Measurements from ENCODE around the gene EZH2.

The EZH2 gene

DNA sequence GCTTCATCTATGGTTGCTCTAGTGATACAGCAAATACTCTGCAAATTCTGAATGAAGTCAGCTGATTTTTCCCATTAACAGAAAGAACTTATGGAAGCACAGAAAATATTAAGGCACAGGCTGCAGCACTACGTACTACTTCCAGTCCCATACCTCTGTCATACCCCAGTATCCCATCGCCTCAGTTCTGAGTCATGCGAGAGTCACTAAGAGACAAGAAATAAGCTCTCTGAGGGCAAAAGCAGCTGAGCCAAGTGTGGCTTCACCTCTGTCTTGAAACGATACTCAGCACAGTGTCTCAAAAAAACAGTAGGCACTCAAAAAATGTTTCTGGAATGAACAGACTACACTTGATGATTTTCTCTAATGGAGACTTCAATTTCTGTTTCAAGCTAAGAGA is 48.2 kb downstream of the EZH2 start:
- TF ChIP-seq ZFP3 (CRISPR knock-in tag; IDR thresholded peaks at IDR 0.05) (no peak), ISL1 (CRISPR knock-in tag; IDR thresholded peaks at IDR 0.05) (no peak), TOX (CRISPR knock-in tag; IDR thresholded peaks at IDR 0.05; ENCODE audit: borderline replicate concordance) (no peak), ZC3H10 (CRISPR knock-in tag; IDR thresholded peaks at IDR 0.05) (no peak), OSR1 (CRISPR knock-in tag; IDR thresholded peaks at IDR 0.05) (no peak), PPARA (CRISPR knock-in tag; IDR thresholded peaks at IDR 0.05; ENCODE audit: borderline replicate concordance) (no peak), ZNF70 (CRISPR knock-in tag; IDR thresholded peaks at IDR 0.05) (no peak), ZFP30 (CRISPR knock-in tag; IDR thresholded peaks at IDR 0.05) (no peak), GLIS3 (CRISPR knock-in tag; IDR thresholded peaks at IDR 0.05) (no peak)
- TF ChIP-seq, protein P1, sequence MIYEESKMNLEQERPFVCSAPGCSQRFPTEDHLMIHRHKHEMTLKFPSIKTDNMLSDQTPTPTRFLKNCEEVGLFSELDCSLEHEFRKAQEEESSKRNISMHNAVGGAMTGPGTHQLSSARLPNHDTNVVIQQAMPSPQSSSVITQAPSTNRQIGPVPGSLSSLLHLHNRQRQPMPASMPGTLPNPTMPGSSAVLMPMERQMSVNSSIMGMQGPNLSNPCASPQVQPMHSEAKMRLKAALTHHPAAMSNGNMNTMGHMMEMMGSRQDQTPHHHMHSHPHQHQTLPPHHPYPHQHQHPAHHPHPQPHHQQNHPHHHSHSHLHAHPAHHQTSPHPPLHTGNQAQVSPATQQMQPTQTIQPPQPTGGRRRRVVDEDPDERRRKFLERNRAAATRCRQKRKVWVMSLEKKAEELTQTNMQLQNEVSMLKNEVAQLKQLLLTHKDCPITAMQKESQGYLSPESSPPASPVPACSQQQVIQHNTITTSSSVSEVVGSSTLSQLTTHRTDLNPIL (CRISPR knock-in tag; IDR thresholded peaks at IDR 0.05; ENCODE audit: low read depth), result no peak
- TF ChIP-seq, protein P2, sequence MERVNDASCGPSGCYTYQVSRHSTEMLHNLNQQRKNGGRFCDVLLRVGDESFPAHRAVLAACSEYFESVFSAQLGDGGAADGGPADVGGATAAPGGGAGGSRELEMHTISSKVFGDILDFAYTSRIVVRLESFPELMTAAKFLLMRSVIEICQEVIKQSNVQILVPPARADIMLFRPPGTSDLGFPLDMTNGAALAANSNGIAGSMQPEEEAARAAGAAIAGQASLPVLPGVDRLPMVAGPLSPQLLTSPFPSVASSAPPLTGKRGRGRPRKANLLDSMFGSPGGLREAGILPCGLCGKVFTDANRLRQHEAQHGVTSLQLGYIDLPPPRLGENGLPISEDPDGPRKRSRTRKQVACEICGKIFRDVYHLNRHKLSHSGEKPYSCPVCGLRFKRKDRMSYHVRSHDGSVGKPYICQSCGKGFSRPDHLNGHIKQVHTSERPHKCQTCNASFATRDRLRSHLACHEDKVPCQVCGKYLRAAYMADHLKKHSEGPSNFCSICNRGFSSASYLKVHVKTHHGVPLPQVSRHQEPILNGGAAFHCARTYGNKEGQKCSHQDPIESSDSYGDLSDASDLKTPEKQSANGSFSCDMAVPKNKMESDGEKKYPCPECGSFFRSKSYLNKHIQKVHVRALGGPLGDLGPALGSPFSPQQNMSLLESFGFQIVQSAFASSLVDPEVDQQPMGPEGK (CRISPR knock-in tag; IDR thresholded peaks at IDR 0.05; ENCODE audit: borderline replicate concordance), result no peak
- no peak for ATAC-seq

DNA sequence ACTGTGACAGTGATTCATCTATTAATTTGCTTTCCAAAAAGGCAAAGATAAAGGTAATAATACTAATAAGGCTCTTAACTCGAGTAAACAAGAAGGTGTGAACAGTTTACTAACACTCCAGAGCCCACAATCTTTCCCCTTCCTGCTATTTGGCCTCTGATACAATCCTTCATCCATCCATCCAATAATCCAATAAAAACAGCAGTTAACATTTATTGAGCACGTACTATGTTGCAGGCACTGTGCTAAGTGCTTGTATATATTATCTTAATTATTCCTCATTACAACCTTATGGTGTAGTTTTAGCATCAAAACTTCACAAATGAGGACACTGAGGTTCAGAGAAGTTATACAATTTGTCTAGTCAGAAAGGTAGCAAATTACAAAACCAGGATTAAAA is 49.5 kb downstream of the EZH2 start:
- TF ChIP-seq ESRRG (CRISPR knock-in tag; IDR thresholded peaks at IDR 0.05), result no peak
- TF ChIP-seq, protein P3, sequence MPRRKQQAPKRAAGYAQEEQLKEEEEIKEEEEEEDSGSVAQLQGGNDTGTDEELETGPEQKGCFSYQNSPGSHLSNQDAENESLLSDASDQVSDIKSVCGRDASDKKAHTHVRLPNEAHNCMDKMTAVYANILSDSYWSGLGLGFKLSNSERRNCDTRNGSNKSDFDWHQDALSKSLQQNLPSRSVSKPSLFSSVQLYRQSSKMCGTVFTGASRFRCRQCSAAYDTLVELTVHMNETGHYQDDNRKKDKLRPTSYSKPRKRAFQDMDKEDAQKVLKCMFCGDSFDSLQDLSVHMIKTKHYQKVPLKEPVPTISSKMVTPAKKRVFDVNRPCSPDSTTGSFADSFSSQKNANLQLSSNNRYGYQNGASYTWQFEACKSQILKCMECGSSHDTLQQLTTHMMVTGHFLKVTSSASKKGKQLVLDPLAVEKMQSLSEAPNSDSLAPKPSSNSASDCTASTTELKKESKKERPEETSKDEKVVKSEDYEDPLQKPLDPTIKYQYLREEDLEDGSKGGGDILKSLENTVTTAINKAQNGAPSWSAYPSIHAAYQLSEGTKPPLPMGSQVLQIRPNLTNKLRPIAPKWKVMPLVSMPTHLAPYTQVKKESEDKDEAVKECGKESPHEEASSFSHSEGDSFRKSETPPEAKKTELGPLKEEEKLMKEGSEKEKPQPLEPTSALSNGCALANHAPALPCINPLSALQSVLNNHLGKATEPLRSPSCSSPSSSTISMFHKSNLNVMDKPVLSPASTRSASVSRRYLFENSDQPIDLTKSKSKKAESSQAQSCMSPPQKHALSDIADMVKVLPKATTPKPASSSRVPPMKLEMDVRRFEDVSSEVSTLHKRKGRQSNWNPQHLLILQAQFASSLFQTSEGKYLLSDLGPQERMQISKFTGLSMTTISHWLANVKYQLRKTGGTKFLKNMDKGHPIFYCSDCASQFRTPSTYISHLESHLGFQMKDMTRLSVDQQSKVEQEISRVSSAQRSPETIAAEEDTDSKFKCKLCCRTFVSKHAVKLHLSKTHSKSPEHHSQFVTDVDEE (CRISPR knock-in tag; IDR thresholded peaks at IDR 0.05), result no peak
- TF ChIP-seq TOX (CRISPR knock-in tag; IDR thresholded peaks at IDR 0.05; ENCODE audit: borderline replicate concordance), result no peak
- no peak for TF ChIP-seq ARNTL (CRISPR knock-in tag; IDR thresholded peaks at IDR 0.05; ENCODE audit: borderline replicate concordance, low read depth)
- no peak for TF ChIP-seq RARB (CRISPR knock-in tag; IDR thresholded peaks at IDR 0.05)
- no peak for TF ChIP-seq PPARA (CRISPR knock-in tag; IDR thresholded peaks at IDR 0.05; ENCODE audit: borderline replicate concordance)
- TF ChIP-seq, protein P1 (CRISPR knock-in tag; IDR thresholded peaks at IDR 0.05; ENCODE audit: low read depth), result no peak
- TF ChIP-seq ZNF565 (CRISPR knock-in tag; conservative IDR thresholded peaks at IDR 0.05; ENCODE audit: low read depth), result no peak
- TF ChIP-seq, protein P4, sequence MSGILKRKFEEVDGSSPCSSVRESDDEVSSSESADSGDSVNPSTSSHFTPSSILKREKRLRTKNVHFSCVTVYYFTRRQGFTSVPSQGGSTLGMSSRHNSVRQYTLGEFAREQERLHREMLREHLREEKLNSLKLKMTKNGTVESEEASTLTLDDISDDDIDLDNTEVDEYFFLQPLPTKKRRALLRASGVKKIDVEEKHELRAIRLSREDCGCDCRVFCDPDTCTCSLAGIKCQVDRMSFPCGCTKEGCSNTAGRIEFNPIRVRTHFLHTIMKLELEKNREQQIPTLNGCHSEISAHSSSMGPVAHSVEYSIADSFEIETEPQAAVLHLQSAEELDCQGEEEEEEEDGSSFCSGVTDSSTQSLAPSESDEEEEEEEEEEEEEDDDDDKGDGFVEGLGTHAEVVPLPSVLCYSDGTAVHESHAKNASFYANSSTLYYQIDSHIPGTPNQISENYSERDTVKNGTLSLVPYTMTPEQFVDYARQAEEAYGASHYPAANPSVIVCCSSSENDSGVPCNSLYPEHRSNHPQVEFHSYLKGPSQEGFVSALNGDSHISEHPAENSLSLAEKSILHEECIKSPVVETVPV (CRISPR knock-in tag; IDR thresholded peaks at IDR 0.05), result no peak
- TF ChIP-seq CSDC2 (CRISPR knock-in tag; IDR thresholded peaks at IDR 0.05), result no peak
- no peak for TF ChIP-seq ISL1 (CRISPR knock-in tag; IDR thresholded peaks at IDR 0.05)

DNA sequence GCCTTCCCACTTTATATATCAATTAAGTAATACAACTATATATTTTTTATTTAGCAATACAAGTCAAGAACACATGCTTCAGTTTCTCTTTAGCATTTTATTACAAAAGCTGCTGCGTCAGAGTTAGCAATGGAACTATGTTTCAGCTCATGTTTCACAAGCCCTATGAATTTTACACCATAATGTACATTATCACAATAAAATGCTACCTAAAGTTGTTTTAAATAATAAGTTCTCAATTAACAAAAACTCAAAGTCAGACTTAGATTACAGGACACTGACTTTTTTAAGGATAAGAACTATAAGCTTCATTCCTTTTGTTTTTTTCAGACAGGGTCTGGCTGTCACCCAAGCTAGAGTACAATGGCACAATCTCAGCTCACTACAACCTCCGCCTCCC is 52.3 kb downstream of the EZH2 start:
- ATAC-seq, result no peak
- TF ChIP-seq, protein P4 (CRISPR knock-in tag; IDR thresholded peaks at IDR 0.05), result no peak
- TF ChIP-seq ZFP3 (CRISPR knock-in tag; IDR thresholded peaks at IDR 0.05) (no peak), ZNF565 (CRISPR knock-in tag; conservative IDR thresholded peaks at IDR 0.05; ENCODE audit: low read depth) (no peak)

More for the DNA sequence above, 49.5 kb downstream of the EZH2 start:
- ATAC-seq, result no peak

Data from SK-N-SH treated with all-trans-retinoic acid at 6 μM for 48 hours (cell line).